GM18907 (cell line): ENCODE results near the gene KIF16B.
A peak's percentile ranks its signal among the peaks of the same experiment; 100 is the strongest.

Experiments
- ATAC-seq: cut with Tn5 transposase; IDR thresholded peaks from one replicate; pipeline ENCODE4 v1.9.1; 2021; ENCODE audit warnings: mild to moderate bottlenecking, moderate library complexity; ENCODE audit not compliant: unreplicated experiment

The KIF16B gene

DNA sequence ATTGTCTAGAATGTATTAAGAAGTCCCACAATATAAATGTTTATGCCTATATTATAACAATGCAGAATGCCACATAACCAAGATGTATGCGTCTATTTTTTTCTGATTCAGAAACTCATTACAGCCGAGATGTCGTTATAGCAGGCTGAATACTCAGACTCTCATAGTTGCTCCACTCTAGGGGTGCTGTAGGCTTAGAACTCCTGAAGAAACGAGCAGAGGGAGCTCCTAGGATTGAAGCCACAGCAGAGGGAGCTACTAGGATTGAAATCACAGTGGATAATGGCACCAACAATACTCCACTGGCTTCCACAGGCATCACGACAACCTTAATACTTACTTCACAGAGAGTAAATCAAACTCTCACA, 208.9 kb downstream of the KIF16B start:
- no peak for ATAC-seq

DNA sequence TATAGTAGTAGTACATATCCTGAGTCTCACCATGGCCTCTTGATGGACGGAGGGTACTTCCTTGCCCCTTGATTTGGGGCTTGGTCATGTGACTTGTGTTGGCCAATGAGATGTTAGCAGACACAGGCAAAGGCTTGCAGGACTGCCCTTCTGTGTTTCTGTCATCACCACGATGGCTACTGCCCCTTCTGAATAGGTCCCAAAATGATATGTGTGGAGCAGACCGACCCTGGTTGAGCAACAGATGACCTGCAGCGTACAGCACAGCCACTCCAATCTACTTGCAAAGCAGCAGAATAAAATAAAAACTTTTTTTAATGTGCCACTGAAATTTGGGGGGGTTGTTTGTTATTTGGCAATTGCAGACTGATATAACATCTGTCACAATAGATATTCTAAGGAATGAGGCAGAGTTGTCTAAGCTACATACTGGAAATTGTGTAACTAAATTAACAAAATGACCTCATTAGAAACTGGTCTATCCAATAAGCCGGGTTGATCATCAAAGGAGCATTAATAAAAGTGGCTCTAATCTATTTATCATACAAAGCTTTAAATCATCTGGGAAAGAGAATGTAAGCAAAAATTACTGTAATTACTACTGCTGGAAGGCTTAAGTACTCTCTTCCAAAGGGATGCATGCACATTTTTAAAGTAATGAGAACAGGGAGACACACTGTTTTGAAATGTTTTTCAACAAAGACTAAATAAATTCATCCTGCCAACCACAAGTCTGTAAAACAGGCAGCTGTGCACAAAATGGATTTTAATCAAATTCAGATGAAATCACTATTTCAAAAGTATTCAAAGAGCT, 209.5 kb downstream of the KIF16B start:
- no peak for ATAC-seq

DNA sequence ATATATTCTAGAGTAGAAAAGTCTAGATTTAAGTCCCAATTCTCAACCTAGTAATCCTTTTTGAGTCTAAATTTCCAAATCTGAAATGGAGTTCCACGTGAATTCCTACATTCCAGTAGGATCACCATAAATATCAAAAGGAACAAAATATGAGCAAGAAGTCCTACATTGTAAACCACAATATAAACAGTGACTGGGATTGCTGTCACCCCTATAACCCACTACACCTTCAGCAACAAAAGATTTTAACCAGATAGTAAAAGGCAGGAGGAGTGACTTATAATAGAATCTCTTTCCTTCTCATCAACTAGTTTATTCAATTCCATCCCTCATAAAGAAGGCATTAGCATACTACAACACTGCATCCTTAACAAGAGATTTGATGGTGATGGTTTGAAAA, 210.6 kb downstream of the KIF16B start:
- no peak for ATAC-seq

DNA sequence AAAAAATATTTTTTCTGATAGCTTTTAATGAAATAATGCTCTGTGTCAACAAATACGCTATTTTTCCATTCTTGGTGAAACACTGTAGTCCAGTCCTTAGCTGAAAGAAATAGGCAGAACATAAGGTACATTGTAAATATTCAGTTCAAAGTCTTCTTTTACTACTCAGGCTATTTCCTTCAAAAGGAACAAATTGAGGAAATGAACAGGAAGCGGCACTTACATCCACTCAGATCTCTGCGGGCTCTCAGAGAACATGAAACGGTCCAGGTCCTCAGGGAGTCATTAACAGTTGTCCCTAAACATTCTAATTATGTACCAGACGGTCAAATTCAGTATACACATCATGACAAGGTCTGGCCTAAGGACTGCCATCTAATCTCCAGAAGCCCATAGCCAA, 212.6 kb downstream of the KIF16B start:
- ATAC-seq = no peak

DNA sequence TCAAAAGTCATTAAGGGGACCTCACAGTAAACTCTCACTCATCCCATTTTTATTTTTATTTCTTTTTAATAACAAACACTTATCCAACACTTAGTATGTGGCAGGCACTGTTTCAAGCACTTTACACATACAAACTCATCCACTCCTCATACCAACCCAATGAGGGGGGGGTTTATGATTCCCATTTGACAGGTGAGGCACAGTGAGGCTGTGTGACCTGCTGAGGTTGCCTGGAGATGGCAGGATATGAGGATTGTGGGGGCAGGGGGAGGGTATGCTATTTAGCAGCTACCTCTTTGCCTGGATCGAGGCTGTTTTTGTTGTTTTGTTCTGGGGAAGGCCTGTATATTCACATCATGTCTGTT, 219.8 kb downstream of the KIF16B start:
- no peak for ATAC-seq

DNA sequence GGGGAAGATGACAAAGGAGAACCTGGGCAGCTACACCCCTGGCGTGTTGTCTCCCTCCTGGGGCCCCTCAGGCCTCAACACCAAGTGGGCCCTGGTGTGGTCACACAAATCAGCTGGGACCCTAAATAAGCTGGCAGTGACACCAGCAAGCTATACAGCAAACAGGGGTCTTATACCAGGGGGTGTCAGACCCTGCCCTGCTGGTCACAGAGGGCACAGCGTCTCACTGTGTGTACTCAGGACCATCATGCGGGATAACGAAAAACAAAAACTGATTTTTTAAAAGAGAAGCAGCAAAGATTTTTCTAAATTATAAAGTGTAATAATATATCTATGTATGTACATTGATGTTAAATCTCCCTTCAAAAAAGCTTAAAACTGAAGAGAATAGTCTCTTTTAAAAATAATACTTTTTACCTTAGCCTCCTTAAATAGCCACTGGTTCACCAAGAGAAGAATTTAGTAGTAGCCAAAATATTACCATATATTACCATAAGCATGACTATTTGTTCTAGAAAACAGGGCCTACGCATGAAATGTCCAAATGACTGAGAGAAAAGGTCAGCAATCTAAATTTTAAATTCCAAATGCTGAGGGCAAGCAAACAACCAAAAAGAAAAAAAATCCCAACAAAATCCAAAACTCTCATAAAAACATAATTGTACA, 220.4 kb downstream of the KIF16B start:
- no peak for ATAC-seq

DNA sequence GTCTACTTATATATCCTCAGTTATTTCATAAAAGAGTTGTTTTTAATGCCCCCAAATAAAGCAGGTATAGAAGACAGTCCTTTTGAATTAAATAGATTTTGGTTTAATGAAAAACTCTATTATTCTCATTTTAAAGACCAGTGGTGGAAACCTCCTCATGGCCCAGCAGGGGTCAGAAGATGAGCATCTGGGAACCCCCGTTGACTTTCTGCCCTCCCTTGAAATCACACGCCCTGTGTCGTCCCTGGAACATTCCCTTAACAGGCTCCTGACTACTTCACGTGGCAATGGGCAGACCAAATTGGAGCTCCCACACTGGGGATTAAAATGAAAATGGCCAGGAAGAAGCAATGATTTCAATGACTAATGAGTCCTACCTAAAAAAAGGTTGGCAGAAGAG, 220.9 kb downstream of the KIF16B start:
- ATAC-seq = no peak

DNA sequence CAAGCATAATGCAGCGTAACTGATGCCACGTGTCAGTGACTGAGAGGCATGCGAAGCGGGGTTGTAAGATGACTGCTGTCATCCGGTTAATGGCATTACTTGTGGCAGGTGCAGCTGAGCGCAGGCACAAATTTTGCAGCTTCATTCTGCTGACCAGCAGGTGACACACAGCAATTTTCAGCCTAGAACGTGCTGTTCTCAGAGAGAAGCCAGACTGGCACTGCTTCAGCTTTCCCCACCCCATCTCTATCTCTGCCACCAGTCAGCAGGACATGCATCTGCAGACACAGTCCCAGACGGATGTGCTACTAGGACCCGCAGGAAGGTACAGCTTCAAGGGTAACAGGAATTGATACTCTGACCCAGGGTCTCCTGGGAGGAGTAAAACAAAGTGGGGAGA, 221.8 kb downstream of the KIF16B start:
- ATAC-seq = no peak

DNA sequence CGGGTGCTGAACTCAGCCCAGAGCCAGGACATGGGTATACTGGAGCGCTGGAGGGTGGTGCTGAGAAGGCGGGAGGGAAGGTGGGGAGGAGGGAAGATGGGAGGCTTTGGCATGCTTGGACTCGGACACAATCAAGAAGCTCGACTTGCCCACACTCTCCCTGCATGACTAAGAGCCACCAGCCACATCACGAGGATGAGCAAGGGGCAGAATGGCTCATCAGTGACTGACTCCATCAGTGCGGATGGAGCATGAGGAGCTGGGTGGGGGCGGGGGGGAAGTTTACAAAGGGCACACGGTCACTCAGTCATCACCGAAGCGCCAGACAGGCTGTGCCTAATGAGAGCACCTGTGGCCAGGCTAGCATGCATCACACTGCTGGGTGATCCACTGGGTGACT, 222.8 kb downstream of the KIF16B start:
- no peak for ATAC-seq

DNA sequence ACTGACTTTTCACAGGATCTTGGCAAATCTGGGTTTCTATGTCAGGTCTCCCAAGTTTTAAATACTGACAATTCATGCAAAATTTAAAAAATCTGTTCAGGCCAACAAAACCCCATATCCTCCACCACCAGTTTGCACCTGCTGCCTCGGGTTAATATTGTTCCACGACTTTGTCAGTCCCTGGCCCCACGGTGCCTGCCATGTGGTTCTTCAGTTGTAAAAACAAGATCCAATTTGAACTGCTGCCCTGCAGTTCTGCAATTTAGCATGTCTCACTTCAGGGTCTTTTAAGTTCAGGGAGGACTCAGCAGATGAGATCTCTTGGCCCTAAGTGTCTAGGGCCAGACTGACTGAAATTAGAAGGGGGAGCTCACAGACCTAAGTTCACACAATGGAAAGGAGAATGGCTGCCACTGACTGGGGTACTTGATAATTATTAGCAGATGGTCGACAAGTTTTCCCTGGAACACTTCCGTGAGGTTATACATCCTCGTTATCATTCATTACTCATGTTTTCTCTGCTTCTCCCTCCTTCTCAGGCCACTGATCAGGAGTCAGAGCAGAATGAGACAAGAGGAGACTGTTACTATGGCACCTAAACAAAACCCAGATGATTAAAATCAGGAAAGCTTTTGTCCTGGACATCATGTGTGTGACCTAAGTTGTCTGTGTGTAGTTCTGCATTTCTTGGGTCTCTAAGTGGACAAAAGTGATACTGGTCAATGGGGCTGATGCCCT, 223.6 kb downstream of the KIF16B start:
- no peak for ATAC-seq

DNA sequence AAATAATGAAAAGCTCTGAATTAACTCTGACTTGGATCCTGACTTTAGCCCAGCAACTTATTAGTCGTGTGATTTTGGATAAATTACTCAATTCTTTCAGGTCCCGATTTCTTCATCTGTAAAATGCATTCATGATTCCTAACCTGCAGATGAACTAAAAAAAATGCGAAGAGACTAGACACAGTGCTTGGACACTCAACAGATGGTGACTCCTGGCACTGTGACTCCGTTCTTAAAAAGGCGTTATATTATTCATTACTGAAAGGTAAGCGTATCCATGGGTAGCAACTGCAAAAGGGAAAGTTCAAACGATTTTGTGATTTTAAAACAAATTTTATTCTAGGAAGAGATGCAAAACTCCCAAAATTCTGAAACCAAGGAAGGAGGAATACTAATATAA, 226.3 kb downstream of the KIF16B start:
- ATAC-seq = no peak

DNA sequence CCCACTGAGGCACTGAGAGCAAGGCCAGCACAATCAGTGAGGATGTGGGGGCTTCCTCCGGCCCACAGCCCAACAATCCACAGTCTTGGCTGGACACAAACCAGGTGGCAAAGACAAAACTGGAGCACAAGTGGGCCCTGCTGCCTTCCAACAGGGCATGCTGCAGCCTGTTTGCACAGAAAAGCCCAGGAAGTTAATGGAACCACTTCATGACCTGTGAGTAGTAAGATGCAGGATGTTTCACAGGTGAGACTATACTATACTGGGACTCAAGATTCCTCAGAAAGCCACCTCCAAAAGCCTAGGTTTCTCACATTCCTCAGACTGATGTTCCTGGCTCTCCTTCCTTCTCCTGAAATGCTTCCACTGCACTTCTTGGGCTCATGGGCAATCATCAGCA, 235.5 kb downstream of the KIF16B start:
- ATAC-seq = no peak

DNA sequence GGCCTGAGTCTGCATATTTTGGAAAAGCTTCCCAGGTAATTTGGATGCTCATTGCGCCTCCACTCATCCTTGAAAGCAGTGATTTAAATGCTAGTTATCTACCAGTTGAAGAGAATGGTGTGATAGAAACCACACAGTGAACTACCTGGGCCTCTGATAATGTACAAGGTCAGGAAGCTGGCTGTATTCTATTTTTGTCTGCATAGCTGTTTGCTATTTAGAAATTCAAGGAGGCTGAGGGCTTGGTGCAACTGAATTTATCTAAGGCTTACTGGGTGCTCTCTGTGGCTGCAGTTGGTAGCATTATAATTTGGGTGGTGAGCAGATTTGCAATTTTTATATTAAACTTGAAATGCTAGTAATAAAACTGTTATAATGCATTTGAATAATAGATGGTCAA, 245.6 kb downstream of the KIF16B start:
- no peak for ATAC-seq

DNA sequence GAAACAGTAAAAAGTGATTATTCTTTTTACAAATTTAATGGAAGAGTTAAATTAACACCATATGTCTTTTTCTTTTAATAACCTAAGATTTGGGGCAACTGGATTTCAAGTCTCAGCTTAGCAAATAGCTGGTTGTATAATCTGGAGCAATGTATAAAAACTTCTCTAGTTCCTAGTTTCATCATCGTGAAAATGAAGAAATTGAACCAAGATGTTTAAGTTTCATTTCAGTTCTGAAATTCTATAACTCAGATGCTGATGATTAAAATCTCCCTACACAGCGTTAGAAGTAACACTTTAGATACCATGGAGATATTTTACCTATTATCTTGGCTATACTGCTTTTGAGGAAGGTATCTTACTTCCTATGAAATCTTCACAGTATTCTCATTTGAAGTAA, 252.0 kb downstream of the KIF16B start:
- ATAC-seq = no peak

DNA sequence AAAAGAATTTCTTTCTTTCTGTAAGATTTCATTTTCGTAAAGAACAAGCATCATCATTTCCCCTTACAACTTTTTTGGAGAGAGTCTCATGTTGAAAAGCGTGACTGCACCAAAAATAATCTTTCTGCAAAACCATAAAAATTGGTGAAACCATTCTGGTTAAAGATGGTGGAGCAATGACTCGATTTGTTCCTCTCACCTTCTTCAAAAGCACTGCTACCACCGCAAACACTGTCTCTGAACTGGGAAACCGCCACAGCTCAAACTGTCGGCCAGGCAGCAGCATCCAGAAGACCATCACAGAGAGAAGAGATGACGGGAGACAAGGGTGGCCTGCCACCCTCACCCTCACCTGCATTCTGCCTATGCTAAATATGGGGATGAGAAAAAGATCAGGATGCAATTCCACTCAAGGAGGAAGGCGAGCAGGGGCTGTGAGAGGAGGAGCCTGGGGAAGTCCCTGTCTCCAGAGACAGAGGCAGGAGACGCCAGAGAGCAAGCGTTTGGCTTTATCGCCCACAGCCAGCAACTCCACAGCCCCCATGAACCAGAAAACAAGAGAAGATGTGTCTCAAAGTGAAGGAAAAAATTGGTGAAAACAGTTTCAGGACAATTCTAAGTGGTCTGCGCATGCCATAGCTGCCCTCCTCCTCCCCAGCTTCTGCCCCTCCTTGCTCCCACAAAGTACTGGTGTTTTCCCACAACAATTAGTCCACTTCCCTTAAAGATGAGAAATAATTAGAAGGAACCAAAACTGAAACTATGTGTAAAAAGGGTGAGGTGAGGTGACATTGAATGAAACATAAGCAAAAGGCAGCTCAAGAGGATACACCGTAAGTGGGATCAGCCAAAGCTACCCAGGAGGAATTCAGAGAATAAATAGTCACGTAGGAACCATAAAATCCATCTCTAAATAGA, 255.5 kb downstream of the KIF16B start:
- peak; percentile 54 for ATAC-seq

DNA sequence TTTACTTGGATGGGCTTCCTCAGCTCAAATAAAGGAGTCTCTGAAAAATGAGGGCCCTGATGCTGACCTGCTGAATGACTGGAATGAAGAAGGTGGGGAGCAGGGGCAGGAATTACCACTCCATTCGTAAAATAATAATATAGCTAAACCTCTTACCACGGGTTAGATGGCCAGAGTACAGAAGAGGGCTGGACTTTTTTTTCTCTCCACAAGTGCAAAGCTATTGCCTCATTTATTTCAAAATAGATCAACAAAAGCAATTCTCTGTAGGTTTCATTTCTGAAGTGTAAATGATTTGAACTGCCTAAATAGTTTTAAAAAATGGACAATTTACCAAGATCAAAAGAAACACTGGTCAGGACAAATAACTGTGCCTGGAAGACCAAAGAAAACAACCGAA, 256.7 kb downstream of the KIF16B start:
- no peak for ATAC-seq

DNA sequence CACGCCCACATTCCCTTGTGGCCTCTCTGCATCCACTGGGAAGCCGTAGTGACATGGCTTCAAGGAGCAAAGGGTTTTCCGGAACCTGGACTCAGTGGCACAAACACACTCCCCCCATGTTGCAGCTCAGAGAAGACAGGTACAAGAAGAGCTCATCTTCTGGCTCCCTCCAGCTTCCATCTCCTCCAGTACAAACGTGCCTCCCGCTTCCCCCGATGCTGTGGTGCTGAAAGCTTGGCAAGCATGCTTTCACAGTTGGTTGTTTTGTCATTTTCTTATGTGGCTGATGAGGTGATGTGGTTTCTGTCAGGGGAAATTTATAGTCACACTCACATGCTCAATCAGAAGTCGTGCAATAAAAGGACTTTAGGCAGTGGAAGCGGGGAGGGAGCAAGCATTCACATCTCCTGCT, 258.5 kb downstream of the KIF16B start:
- ATAC-seq = peak; percentile 18

DNA sequence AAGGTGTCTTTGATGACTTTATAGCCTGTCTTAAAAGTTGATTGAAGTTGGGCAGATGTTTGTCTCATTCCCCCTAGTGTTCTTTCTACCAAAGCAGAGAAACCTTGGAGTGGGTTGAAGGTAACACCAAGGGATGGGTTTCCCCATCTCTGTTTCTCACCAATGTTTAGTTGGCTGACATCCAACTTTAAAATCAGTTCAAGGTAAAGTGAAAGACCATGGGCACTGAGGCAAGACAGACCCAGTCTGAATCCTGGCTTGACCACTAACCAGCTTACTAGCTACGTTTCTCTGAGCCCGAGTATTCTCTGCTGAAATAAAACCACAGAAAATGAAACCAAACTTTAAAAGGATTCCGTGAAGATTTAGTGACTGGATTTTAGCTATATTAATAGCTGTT, 258.9 kb downstream of the KIF16B start:
- ATAC-seq = peak; percentile 75

DNA sequence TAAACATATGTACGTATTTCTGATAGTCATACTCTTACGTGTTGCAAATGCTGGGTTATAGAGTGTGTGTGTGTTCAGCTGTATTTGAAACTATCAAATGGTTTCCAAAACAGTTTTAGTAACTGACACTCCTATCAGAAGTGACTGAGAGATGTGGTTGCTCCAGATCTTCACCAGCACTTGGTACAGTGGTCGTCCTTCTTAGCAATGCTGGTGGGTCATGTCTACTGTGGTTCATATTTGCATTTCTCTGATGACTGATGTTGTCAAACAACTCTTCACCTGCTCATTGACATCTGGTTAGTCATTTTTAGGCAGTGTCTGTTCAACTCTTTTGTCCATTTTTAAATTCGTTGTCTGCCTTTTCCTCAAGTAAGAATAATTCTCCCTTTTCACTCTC, 259.3 kb downstream of the KIF16B start:
- ATAC-seq = peak; percentile 43

DNA sequence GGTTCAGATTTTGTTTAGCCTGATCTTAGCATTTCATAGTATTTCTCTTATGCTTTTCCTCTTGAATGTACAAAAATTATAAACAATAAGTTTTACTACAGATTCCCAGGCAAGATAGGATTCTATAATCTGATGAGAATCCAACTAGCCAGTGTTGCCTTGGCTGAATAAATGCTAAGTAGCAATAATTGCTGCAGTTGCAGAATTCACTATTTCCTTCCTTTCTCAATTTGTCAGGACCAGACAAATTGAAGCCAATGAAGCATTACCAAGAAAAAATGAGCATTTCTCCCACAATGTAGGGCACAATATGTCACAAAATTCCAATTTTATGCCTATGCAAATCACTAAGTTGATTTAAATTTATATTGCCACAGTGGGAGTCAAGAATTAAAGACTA, 260.2 kb downstream of the KIF16B start:
- no peak for ATAC-seq

DNA sequence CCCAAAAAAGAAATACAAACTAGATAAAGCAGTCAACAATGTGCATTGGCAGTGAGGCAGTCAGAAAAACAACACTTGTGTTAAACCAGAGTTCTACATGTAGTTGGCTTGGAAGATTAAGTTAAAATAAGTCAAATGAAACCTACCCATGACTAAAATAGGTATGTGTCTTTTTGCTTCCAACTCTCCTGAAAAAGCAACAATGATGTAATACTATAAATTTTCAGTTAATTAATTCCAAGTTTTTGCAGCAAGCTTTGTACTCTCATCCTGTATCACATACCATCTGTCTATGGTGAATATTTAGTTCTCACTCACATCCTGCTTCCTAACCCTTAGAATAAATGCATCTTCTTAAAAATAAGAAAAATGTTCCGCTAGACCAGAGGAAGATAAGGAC, 261.5 kb downstream of the KIF16B start:
- no peak for ATAC-seq
